ENCODE measurements around the gene CYP2C19.
"Not testable (repeated sequence)": the region's sequence is repeated elsewhere in the genome, so short reads cannot be mapped to it uniquely, and the experiment has no call there.

Gene CYP2C19

GRCh38 chr10:94762393-94762792, at the start of gene CYP2C19:
CYP2C19 (plus strand) TSS chr10:94762681; CDS start chr10:94762706, 25 bp downstream.
- no peak for DNase-seq (ENCODE audit: low read depth in 2 of 2)

- no peak for DNase-seq (ENCODE audit: low read depth in 2 of 2)
These were observed 36.6 kb upstream of the CYP2C19 start for GRCh38 chr10:94725871-94726270.

- no peak for DNase-seq (ENCODE audit: low read depth in 2 of 2)
These were observed 27.3 kb upstream of the CYP2C19 start for GRCh38 chr10:94735197-94735596.

- no peak for DNase-seq (ENCODE audit: low read depth in 2 of 2)
These were observed 23.9 kb upstream of the CYP2C19 start for GRCh38 chr10:94738588-94738987.

GRCh38 chr10:94747137-94747536, 15.3 kb upstream of the CYP2C19 start:
- DNase-seq (ENCODE audit: low read depth in 2 of 2): no peak

GRCh38 chr10:94747838-94748237, 14.6 kb upstream of the CYP2C19 start:
- no peak for DNase-seq (ENCODE audit: low read depth in 2 of 2)

GRCh38 chr10:94757916-94758315, 4.6 kb upstream of the CYP2C19 start:
- no peak for DNase-seq (ENCODE audit: low read depth in 2 of 2)

- DNase-seq (ENCODE audit: low read depth in 2 of 2): no peak
These were observed 1.8 kb upstream of the CYP2C19 start for GRCh38 chr10:94760586-94761178.

GRCh38 chr10:94775425-94775824, 12.9 kb downstream of the CYP2C19 start:
- not testable (repeated sequence) for DNase-seq (ENCODE audit: low read depth in 2 of 2)

- DNase-seq (ENCODE audit: low read depth in 2 of 2): no peak
These were observed 15.5 kb downstream of the CYP2C19 start for GRCh38 chr10:94777886-94778458.

GRCh38 chr10:94780844-94781243, 18.4 kb downstream of the CYP2C19 start:
- no peak for DNase-seq (ENCODE audit: low read depth in 2 of 2)

- no peak for DNase-seq (ENCODE audit: low read depth in 2 of 2)
These were observed 21.8 kb downstream of the CYP2C19 start for GRCh38 chr10:94784256-94784655.

- no peak for DNase-seq (ENCODE audit: low read depth in 2 of 2)
These were observed 22.7 kb downstream of the CYP2C19 start for GRCh38 chr10:94785211-94785610.

- not testable (repeated sequence) for DNase-seq (ENCODE audit: low read depth in 2 of 2)
These were observed 38.1 kb downstream of the CYP2C19 start for GRCh38 chr10:94800551-94800950.

- DNase-seq (ENCODE audit: low read depth in 2 of 2): no peak
These were observed 40.8 kb downstream of the CYP2C19 start for GRCh38 chr10:94803307-94803706.

- DNase-seq (ENCODE audit: low read depth in 2 of 2): not testable (repeated sequence)
These were observed 67.5 kb downstream of the CYP2C19 start for GRCh38 chr10:94830025-94830424.

GRCh38 chr10:94846204-94846603, 83.7 kb downstream of the CYP2C19 start:
- DNase-seq (ENCODE audit: low read depth in 2 of 2): no peak

GRCh38 chr10:94850766-94851165, 88.3 kb downstream of the CYP2C19 start:
- DNase-seq (ENCODE audit: low read depth in 2 of 2): no peak

GRCh38 chr10:94851263-94851662, 88.8 kb downstream of the CYP2C19 start:
- no peak for DNase-seq (ENCODE audit: low read depth in 2 of 2)

- DNase-seq (ENCODE audit: low read depth in 2 of 2): no peak
These were observed 90.0 kb downstream of the CYP2C19 start for GRCh38 chr10:94852438-94852837.

- DNase-seq (ENCODE audit: low read depth in 2 of 2): no peak
These were observed 90.6 kb downstream of the CYP2C19 start for GRCh38 chr10:94853065-94853464.

- DNase-seq (ENCODE audit: low read depth in 2 of 2): no peak
These were observed 95.5 kb downstream of the CYP2C19 start for GRCh38 chr10:94858005-94858404.

- no peak for DNase-seq (ENCODE audit: low read depth in 2 of 2)
These were observed 96.6 kb downstream of the CYP2C19 start for GRCh38 chr10:94859086-94859485.

- DNase-seq (ENCODE audit: low read depth in 2 of 2): no peak
These were observed 116.2 kb downstream of the CYP2C19 start for GRCh38 chr10:94878649-94879048.
